GM20431 (cell line): ENCODE measurements around the gene PITPNC1.
"Not testable (repeated sequence)": the region's sequence is repeated elsewhere in the genome, so short reads cannot be mapped to it uniquely, and the experiment has no call there.

ENCODE experiments used
- in situ Hi-C: fragments of 300-500 bp; cut with MseI, MboI; formaldehyde crosslinking; loops from one replicate; pipeline ENCODE4 v1.15.0; 2020; ENCODE audit warnings: low sequenced_read_pairs; ENCODE audit not compliant: unreplicated experiment

Gene PITPNC1

DNA sequence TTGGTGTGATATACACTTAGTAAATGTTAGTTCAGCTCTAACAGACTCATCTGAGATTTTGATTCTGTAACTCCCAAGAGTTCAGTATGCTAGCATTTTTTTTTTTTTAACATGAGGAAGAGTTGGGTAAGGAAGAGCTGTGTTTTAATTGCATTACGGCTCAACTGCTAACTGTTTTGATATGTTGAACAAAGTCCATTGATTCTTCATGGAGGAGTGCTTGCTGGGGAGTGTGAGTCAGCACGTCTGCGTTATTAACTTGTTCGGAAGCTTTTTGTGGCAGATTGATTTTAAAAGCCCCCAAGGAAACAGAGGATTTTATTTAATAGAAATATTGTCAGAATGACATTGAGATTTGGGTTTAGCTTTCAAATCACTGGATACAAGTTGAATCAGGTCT lies 45.8 kb downstream of the PITPNC1 start:
- in situ Hi-C loops, result no loop called here

GRCh38 chr17:67425571-67426160 lies 48.6 kb downstream of the PITPNC1 start:
- in situ Hi-C loops, result no loop called here

DNA sequence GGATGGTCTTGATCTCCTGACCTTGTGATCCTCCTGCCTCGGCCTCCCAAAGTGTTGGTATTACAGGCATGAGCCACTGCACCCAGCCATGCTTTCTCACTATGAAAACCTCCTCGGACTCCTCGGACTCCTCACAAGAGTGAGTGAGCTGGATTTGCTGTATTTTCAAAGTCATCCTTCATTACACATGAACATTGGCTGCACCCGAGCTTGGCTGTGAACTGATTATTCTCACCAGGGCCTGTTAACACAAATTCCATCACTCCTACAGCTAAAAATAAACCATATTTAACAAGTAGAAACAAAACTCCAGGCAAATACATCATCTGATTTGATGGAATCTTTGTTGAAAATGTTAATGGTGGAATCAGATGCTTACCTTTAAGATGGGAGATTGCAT lies 50.3 kb downstream of the PITPNC1 start:
- in situ Hi-C loops, result no loop called here

DNA sequence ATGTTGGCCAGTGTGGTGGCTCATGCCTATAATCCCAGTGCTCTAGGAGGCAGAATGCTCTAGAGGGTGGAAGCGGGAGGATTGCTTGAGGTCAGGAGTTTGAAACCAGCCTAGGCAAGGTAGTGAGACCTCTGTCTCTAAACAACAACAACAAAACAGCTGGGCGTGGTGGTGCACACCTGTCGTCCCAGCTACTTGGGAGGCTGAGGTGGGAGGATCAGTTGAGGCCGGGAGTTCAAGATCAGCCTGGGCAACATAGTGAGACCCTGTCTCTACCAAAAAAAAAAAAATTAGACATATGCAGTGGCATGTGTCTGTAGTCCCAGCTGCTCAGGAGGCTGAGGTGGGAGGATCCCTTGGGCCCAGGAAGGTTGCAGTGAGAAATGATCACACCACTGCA lies 53.4 kb downstream of the PITPNC1 start:
- in situ Hi-C loops, result not testable (repeated sequence)

DNA sequence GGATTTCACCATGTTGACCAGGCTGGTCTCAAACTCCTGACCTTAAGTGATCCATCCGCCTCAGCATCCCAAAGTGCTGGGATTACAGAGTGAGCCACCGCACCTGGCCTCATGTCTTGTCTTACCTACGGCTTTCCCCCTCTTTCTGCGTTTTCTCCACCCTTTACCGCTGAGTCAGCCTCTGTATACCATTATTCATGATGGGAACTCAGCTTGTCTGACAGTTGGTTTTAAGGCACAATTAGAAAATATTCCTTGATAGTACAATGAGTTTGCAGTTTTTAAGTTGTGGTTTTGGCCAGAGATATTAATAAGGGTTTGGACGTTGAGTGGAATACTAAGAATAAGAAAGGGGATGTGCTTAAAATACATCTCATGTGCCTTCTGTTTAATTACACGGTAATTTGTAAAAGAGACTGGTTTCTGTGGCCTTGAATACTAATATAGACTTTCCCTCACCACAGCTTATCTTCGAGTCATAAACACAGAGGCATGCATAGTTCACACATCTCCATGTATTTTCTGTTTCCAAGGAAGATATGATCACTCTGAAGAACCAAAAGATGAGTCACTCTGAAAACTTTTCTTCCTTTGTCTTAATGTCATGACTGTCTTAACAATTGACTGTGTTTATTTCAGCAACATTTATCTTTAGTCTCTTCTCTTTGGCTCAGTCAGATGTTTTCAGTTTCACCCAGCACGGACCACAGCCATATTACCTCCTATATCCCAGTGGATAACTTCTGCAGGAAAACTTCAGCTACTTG lies 54.4 kb downstream of the PITPNC1 start:
- in situ Hi-C loops, result no loop called here

GRCh38 chr17:67433248-67433924 lies 56.3 kb downstream of the PITPNC1 start:
- in situ Hi-C loops, result no loop called here

- in situ Hi-C loops, result no loop called here
Measured at GRCh38 chr17:67434061-67434525, 57.0 kb downstream of the PITPNC1 start.

GRCh38 chr17:67435122-67435521 lies 58.0 kb downstream of the PITPNC1 start:
- in situ Hi-C loops, result no loop called here

DNA sequence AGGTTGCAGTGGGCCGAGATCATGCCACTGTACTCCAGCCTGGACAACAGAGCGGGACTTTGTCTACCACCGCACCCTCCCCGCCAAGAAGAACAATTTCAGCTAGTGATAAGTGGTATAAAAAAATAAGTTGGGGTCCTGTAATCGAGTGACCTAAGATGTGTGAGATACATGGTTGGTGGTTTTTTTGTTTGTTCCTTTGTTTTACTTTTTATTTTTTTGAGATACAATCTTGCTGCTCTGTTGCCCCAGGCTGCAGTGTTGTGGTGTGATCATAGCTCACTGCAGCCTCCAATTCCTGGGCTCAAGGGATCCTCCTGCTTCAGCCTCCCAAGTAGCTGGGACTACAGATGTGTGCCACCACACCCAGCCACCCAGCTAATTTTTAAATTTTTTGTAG lies 58.7 kb downstream of the PITPNC1 start:
- in situ Hi-C loops, result no loop called here

DNA sequence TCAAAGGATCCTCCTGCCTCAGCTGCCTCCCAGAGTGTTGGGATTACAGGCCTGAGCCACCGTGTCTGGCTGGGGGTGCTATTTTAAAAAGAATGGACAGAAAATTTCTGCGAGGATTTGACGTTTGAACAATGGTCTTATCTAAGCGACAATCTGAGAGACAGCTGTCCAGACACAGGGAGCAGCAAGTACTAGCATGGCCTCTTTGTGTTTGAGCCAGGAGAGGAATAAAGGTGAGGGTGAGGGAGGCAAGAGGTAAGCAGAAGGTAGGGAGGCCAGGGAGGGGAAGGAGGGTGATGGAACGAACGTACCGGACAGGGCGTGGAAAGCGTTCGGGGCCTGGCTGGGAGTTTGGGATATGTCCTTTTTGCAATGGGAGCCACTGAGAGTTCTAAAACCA lies 59.2 kb downstream of the PITPNC1 start:
- in situ Hi-C loops, result no loop called here

GRCh38 chr17:67438667-67439066 lies 61.6 kb downstream of the PITPNC1 start:
- in situ Hi-C loops, result no loop called here

GRCh38 chr17:67439269-67439668 lies 62.2 kb downstream of the PITPNC1 start:
- in situ Hi-C loops, result no loop called here

- in situ Hi-C loops, result no loop called here
Measured at GRCh38 chr17:67440277-67441051, 63.4 kb downstream of the PITPNC1 start.

GRCh38 chr17:67441052-67441895 lies 64.2 kb downstream of the PITPNC1 start:
- in situ Hi-C loops, result no loop called here

- in situ Hi-C loops, result no loop called here
Measured at GRCh38 chr17:67441896-67442219, 64.8 kb downstream of the PITPNC1 start.

GRCh38 chr17:67442787-67443624 lies 65.9 kb downstream of the PITPNC1 start:
- in situ Hi-C loops, result no loop called here

DNA sequence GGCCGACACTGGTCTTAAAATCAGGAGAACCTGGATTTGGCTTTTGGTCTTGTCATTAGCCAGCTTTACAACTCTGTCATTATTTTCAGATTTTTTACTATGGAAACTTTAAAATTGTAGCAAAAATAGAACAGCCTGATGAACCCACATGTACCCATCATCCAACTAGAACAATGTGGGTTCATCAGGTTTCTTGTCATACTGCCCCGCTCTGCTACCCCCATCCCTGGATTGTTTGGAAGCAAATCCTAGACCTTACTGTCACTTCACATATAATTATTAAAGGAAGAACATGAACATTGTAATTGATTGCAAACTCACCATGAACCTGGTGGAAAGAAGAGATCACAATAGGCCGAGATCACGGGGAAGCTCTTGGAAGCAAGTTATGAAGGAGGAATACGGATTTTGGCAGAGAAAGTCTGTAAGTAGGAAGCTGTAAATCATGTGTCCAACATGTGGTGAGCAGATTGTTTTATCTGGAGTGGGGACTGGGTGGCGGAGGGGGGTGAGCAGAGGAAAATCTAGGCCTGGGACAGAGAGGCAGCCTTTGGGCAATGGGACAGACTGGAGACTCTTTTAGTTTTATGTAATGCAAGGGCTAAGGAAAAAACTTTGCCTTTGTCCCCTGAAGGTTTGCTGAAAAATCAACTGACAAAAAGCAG lies 67.0 kb downstream of the PITPNC1 start:
- in situ Hi-C loops, result no loop called here

DNA sequence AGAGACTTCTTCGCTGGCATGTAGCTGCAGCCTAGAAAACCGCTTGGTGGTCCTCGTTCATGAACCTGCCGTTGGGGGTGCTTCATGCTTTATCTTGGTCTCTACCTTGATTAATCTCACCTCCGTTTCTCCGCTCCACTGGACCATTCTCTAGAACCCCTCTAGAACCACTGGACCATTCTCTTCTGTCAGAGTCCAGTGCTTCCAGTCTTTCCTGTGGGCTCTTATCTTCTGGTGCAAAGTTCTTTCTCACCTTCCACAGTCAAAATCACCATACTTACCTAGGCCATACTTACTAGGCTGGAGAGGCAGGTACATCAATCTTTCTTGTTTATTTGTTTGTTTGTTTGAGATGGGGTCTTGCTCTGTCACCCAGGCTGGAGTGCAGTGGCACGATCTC lies 71.4 kb downstream of the PITPNC1 start:
- in situ Hi-C loops, result no loop called here
